DND-41 (cell line): ENCODE data around the gene GPR179.

Source experiments
- ATAC-seq: fragments of 200-7000 bp; cut with Tn5 transposase; 3 replicates; pipeline ENCODE4 v1.9.1; 2021; ENCODE audit warnings: low read depth; ENCODE audit not compliant: insufficient read depth
- DNase-seq: peaks from one replicate; pipeline ENCODE4 v3.0.0-alpha.2; 2020
- H2AFZ ChIP-seq: 2 replicates; pipeline ENCODE4 v1.6.0; 2012; ENCODE audit warnings: low read depth, low read length
- H3K27ac ChIP-seq: 2 replicates; pipeline ENCODE4 v1.5.1; 2012; ENCODE audit warnings: low read length, inconsistent platforms
- H3K27me3 ChIP-seq: fragments of 200-600 bp; sonication (generic); 2 replicates; pipeline ENCODE4 v1.6.0; 2012; ENCODE audit warnings: low read length, mild to moderate bottlenecking, inconsistent platforms; ENCODE audit not compliant: insufficient read depth, poor library complexity
- H3K36me3 ChIP-seq: 2 replicates; pipeline ENCODE4 v1.5.1; 2012; ENCODE audit warnings: low read length, inconsistent platforms; ENCODE audit not compliant: insufficient read depth
- H3K4me1 ChIP-seq: 2 replicates; pipeline ENCODE4 v1.5.1; 2012; ENCODE audit warnings: mild to moderate bottlenecking, low read length; ENCODE audit not compliant: insufficient read depth
- H3K4me2 ChIP-seq: 2 replicates; pipeline ENCODE4 v1.6.0; 2012; ENCODE audit warnings: mild to moderate bottlenecking, moderate library complexity, low read length, inconsistent platforms; ENCODE audit not compliant: insufficient read depth
- H3K4me3 ChIP-seq, 2 experiments: fragments of 200-600 bp in 1 of 2; shearing (Covaris generic) in 1 of 2; 2 replicates each; pipeline ENCODE4 v1.5.1; 2012 to 2016; ENCODE audit warnings: inconsistent platforms in 2 of 2, low read length in 2 of 2, mild to moderate bottlenecking in 2 of 2, low read depth in 1 of 2, moderate library complexity in 1 of 2
- H3K79me2 ChIP-seq: 2 replicates; pipeline ENCODE4 v1.6.0; 2012; ENCODE audit warnings: low read length, inconsistent platforms; ENCODE audit not compliant: insufficient read depth
- H3K9ac ChIP-seq: 2 replicates; pipeline ENCODE4 v1.6.0; 2012; ENCODE audit warnings: low read depth, mild to moderate bottlenecking, inconsistent platforms, low read length, moderate library complexity
- H3K9me3 ChIP-seq: 2 replicates; pipeline ENCODE4 v1.5.1; 2012; ENCODE audit warnings: low read length, moderate library complexity, mild to moderate bottlenecking, inconsistent platforms; ENCODE audit not compliant: insufficient read depth, severe bottlenecking
- H4K20me1 ChIP-seq: 2 replicates; pipeline ENCODE4 v1.6.0; 2012; ENCODE audit warnings: low read length; ENCODE audit not compliant: insufficient read depth
- EZH2 ChIP-seq: IDR thresholded peaks from 3 replicates; pipeline ENCODE4 v1.6.1; 2012; ENCODE audit warnings: borderline replicate concordance, low read depth, mild to moderate bottlenecking, moderate library complexity, low read length, inconsistent platforms; ENCODE audit not compliant: severe bottlenecking
- TF ChIP-seq, protein P1 (sequence below): IDR thresholded peaks from 2 replicates; pipeline ENCODE4 v1.5.1; 2012; ENCODE audit warnings: borderline replicate concordance, low read length, moderate library complexity, mild to moderate bottlenecking; ENCODE audit not compliant: poor library complexity, severe bottlenecking; ENCODE audit errors: extremely low read depth

Gene GPR179

DNA sequence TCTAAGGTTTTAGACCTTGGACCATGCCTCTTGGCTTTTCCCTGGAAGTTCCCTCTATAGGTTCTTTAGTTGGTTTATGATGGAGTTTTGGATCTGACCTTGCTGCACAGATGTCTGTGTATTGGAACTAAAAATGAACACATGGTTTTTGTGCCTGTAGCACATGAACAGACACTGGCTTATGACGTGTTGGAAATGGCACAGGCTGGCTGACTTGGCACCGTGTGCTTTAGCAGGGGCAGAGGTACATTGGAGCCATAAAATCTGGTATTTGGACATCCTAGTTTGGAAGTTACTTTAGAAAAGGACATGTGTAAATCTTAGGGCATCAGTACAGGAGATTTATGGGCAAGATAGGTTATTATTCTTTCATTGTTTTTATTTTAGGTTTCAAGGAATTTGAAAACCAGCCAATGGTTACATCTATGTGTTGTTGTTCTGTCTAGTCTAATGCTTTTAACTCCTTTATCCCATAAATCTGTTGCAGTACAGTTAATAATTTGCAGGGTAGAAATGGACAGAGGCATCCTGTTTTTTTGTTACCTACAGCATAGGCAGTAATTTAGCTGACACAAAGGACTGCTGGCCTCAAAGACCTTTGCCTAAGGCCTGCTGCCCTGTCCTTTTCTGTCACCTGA is 13.8 kb upstream of the GPR179 start:
- H3K79me2 ChIP-seq, result peaks cover 92% of the 10 kb centered on the region
- peaks cover 45% of the 10 kb centered on the region for H3K4me1 ChIP-seq
- H2AFZ ChIP-seq, result no peak overlapping the region
- H3K9ac ChIP-seq, result no peak overlapping the region
- peaks cover 22% of the 10 kb centered on the region for H3K36me3 ChIP-seq
- no peak for ATAC-seq
- TF ChIP-seq, protein P1, sequence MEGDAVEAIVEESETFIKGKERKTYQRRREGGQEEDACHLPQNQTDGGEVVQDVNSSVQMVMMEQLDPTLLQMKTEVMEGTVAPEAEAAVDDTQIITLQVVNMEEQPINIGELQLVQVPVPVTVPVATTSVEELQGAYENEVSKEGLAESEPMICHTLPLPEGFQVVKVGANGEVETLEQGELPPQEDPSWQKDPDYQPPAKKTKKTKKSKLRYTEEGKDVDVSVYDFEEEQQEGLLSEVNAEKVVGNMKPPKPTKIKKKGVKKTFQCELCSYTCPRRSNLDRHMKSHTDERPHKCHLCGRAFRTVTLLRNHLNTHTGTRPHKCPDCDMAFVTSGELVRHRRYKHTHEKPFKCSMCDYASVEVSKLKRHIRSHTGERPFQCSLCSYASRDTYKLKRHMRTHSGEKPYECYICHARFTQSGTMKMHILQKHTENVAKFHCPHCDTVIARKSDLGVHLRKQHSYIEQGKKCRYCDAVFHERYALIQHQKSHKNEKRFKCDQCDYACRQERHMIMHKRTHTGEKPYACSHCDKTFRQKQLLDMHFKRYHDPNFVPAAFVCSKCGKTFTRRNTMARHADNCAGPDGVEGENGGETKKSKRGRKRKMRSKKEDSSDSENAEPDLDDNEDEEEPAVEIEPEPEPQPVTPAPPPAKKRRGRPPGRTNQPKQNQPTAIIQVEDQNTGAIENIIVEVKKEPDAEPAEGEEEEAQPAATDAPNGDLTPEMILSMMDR, result no peak
- no peak for TF ChIP-seq EZH2
- no peak for DNase-seq
- H3K27me3 ChIP-seq, result no peaks in the 10 kb centered on the region
- no peak overlapping the region for H3K4me3 ChIP-seq
- no peak overlapping the region for H3K27ac ChIP-seq
- H4K20me1 ChIP-seq, result peaks cover 53% of the 10 kb centered on the region
- H3K4me2 ChIP-seq, result peak overlapping the region; percentile 9; the same call in 1 of the 2 replicates
- H3K9me3 ChIP-seq, result no peaks in the 10 kb centered on the region

DNA sequence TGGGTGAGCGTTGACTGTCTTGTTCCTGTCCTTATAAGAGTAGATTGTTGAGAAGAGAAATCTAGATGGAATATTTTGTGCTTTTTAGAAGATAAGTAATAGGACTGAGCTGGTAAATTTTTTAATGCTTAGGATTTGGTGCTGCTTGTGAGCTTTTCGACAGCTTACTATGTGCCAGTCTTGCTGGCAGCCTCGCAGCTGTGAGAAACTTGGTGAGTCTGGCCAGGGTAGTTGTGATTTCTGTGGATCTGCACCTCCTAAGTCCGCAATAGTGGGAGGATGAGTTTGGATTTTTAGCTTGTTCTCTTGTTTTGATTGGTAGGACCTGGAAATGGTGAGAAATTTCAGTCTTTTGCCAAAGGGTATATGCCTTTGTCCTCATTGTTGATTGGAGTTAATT is 11.5 kb upstream of the GPR179 start:
- no peak for TF ChIP-seq EZH2
- TF ChIP-seq, protein P1, result no peak
- Histone ChIP-seq H3K27me3 (no peaks in the 10 kb centered on the region), H3K4me1 (peaks cover 58% of the 10 kb centered on the region), H3K79me2 (peaks cover 82% of the 10 kb centered on the region), H3K4me3 (no peak overlapping the region), H4K20me1 (peaks cover 40% of the 10 kb centered on the region), H3K27ac (no peak overlapping the region), H3K9ac (peak overlapping the region; percentile 84; the same call in 1 of the 2 replicates), H2AFZ (no peak overlapping the region), H3K4me2 (peak overlapping the region; percentile 91), H3K9me3 (no peaks in the 10 kb centered on the region), H3K36me3 (peaks cover 4% of the 10 kb centered on the region; the same call in 1 of the 2 replicates)
- no peak for DNase-seq
- ATAC-seq, result no peak

DNA sequence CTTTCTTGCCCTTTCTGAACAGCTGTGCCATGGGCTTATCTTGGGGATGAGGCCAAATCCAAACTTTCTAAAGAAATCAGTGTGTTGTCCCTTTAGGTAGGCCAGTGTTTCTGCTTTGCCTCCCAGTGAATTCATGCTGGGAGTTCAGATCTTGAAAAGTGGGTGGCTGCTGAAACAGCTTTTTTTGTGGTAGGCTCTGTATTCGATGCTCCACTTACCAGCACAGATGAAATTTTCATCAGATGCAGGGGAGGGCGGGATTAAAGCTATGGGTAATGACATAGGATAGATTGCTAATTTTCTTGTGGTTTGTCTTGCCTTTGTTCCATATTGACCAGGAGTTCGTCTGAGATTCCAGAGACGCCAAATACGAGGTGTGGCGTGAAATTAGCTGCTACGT is 10.7 kb upstream of the GPR179 start:
- no peak overlapping the region for H2AFZ ChIP-seq
- H3K4me3 ChIP-seq, result peak overlapping the region in 1 of 2 experiments; percentile 61; a peak in 3 of 4 replicates
- TF ChIP-seq EZH2, result no peak
- TF ChIP-seq, protein P1, result no peak
- ATAC-seq (no peak), DNase-seq (no peak)
- peaks cover 40% of the 10 kb centered on the region for H4K20me1 ChIP-seq
- peaks cover 4% of the 10 kb centered on the region; the same call in 1 of the 2 replicates for H3K36me3 ChIP-seq
- H3K79me2 ChIP-seq, result peaks cover 75% of the 10 kb centered on the region
- no peaks in the 10 kb centered on the region for H3K9me3 ChIP-seq
- peak overlapping the region; percentile 91 for H3K4me2 ChIP-seq
- peak overlapping the region; percentile 20; the same call in 1 of the 2 replicates for H3K27ac ChIP-seq
- H3K9ac ChIP-seq, result peak overlapping the region; percentile 84
- H3K27me3 ChIP-seq, result no peaks in the 10 kb centered on the region
- peaks cover 60% of the 10 kb centered on the region for H3K4me1 ChIP-seq
